Measurements from ENCODE around the gene CFLAR. TPM values are rescaled to one million over a fixed set of nuclear protein-coding genes. Genes with fewer than 3 reads are reported as not detected.
A peak's percentile ranks its signal among the peaks of the same experiment; 100 is the strongest.

The CFLAR gene
- total RNA-seq, 4 donors from 2014 or later, result 158 to 284 (median 220) TPM

- Histone ChIP-seq H3K27ac (peak overlapping the region in 1 of 4 donors; percentile 41), H3K27me3 (no peaks in the 10 kb centered on the region), H3K9me3 (no peaks in the 10 kb centered on the region), H3K36me3 (peaks cover 0 to 10% (median 0%) of the 10 kb centered on the region in 3 donors), H3K4me1 (no peaks in the 10 kb centered on the region), H3K4me3 (no peak overlapping the region)
- TF ChIP-seq POLR2A (IDR thresholded peaks at IDR 0.05), result no peak
- TF ChIP-seq CTCF (IDR thresholded peaks at IDR 0.05), result no peak
- TF ChIP-seq EP300 (IDR thresholded peaks at IDR 0.05), result no peak
- WGBS, 2 donors, result 81 to 88% methylated on average over 5 of the region's 5 CpGs
- DNase-seq (ENCODE audit: low spot score in 2 of 2), result no peak
Measured at GRCh38 chr2:201219328-201220096, 103.5 kb downstream of the CFLAR start.

- Histone ChIP-seq H3K4me3 (no peak overlapping the region), H3K27ac (peak overlapping the region in 1 of 4 donors; percentile 41)
- no peak for DNase-seq (ENCODE audit: low spot score in 2 of 2)
Measured at GRCh38 chr2:201220102-201220570, 104.2 kb downstream of the CFLAR start.

GRCh38 chr2:201223089-201224073 lies 107.4 kb downstream of the CFLAR start:
- no peaks in the 10 kb centered on the region for H3K4me1 ChIP-seq
- no peaks in the 10 kb centered on the region for H3K9me3 ChIP-seq
- no peak overlapping the region for H3K27ac ChIP-seq
- TF ChIP-seq CTCF (IDR thresholded peaks at IDR 0.05), result no peak
- TF ChIP-seq POLR2A (IDR thresholded peaks at IDR 0.05), result no peak
- no peak for TF ChIP-seq EP300 (IDR thresholded peaks at IDR 0.05)
- no peaks in the 10 kb centered on the region for H3K27me3 ChIP-seq
- H3K4me3 ChIP-seq, result no peak overlapping the region
- no peak for DNase-seq (ENCODE audit: low spot score in 2 of 2)
- 71 to 77% methylated on average over 8 of the region's 8 CpGs for WGBS, 2 donors
- no peaks in the 10 kb centered on the region for H3K36me3 ChIP-seq

More at GRCh38 chr2:201220102-201220570, 104.2 kb downstream of the CFLAR start:
- H3K27me3 ChIP-seq, result no peaks in the 10 kb centered on the region
- TF ChIP-seq POLR2A (IDR thresholded peaks at IDR 0.05) (no peak), CTCF (IDR thresholded peaks at IDR 0.05) (no peak), EP300 (IDR thresholded peaks at IDR 0.05) (no peak)
- H3K9me3 ChIP-seq, result no peaks in the 10 kb centered on the region
- no peaks in the 10 kb centered on the region for H3K4me1 ChIP-seq
- H3K36me3 ChIP-seq, result peaks cover 0 to 10% (median 0%) of the 10 kb centered on the region in 3 donors
- 45 to 57% methylated on average over 4 of the region's 4 CpGs for WGBS, 2 donors

Small RNA genes lying within 50 kb of the gene (small RNA-seq; reads per million reads assigned to genes)
- gene AC007283.2 (not detected), gene MTND4LP13 (not detected), gene RNU6-1206P (not detected), gene RNU7-45P (not detected)

Other genes with a start within 250 kb of the CFLAR start
- gene PPIL3, start 227.1 kb upstream of the CFLAR start, total RNA-seq, result 100 to 1,000 TPM in 1 of 4 donors, 10 to 100 TPM in 3; 24.6 to 119 (median 30.3) TPM
- gene NIF3L1, start 226.8 kb upstream of the CFLAR start, total RNA-seq, result 10 to 100 TPM; 17.5 to 38.5 (median 21.5) TPM
- gene ORC2, start 152.5 kb upstream of the CFLAR start, total RNA-seq, result 10 to 100 TPM; 17.8 to 32.3 (median 20.1) TPM
- gene HYCC2, start 44.5 kb upstream of the CFLAR start, total RNA-seq, result 10 to 100 TPM; 17.3 to 27.9 (median 18.6) TPM
- gene NDUFB3, start 44.2 kb upstream of the CFLAR start, total RNA-seq, result 10 to 100 TPM; 30.8 to 55.7 (median 52.1) TPM
- 10 to 100 TPM in 2 of 4 donors, 1 to 10 TPM in 2; 6.1 to 21.4 (median 11.2) TPM for gene CASP10, start 67.0 kb downstream of the CFLAR start, total RNA-seq
- gene CASP8, start 144.4 kb downstream of the CFLAR start, total RNA-seq, result 10 to 100 TPM; 12.4 to 71.7 (median 15.6) TPM
- gene FLACC1, start 241.2 kb downstream of the CFLAR start, total RNA-seq, result 1 to 10 TPM in 2 of 4 donors, under 1 TPM in 2; 0.66 to 2.1 (median 1.1) TPM

All from tibial nerve (tissue), 4 donors.